ENCODE data around the gene FAM131B.

The FAM131B gene

DNA sequence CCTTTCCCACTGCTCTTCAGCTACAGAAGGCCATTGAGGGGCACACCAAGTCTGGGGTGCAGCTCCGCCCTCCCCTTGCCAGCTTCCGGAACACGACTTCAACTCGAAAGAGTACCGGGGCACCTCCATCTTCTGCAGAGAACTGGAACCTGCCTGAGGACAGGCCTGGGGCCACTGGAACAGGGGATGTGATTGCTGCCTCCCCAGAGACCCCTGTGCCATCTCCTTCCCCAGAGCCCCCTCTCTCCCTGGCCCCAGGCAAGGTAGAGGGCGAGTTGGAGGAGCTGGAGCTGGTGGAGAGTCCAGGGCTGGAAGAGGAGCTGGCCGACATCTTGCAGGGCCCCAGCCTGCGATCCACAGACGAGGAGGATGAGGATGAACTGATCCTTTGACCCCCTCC lies 10.9 kb downstream of the FAM131B start:
- DNase-seq = no peak
- Histone ChIP-seq H3K27ac (ENCODE audit: low read length, poor library complexity, severe bottlenecking) (no peak overlapping the region), H3K4ac (ENCODE audit: low read depth in 1 of 2, low read length in 2 of 2) (no peak overlapping the region), H2BK120ac (ENCODE audit: low read depth, low read length) (no peak overlapping the region), H4K91ac (ENCODE audit: low read length) (no peak overlapping the region), H3K9ac (ENCODE audit: low read length) (no peak overlapping the region), H3K23ac (ENCODE audit: low read length in 2 of 2) (no peak overlapping the region), H3K14ac (ENCODE audit: low read length in 2 of 2) (no peak overlapping the region), H2BK5ac (ENCODE audit: low read depth, low read length, poor library complexity, severe bottlenecking) (no peak overlapping the region), H3K27me3 (ENCODE audit: control insufficient read depth in 1 of 2, insufficient read depth in 1 of 2, low read length in 2 of 2) (peaks cover 27 to 56% of the 10 kb centered on the region in 2 experiments), H2BK15ac (ENCODE audit: low read depth, poor library complexity, severe bottlenecking) (no peak overlapping the region), H2AFZ (ENCODE audit: low read depth, low read length) (no peak overlapping the region), H3K18ac (ENCODE audit: low read depth in 1 of 2, low read length in 2 of 2) (no peak overlapping the region), H3K4me1 (ENCODE audit: control insufficient read depth, insufficient read depth, low read depth, low read length) (peaks cover 1% of the 10 kb centered on the region), H3K4me2 (ENCODE audit: low read length, poor library complexity, severe bottlenecking) (no peak overlapping the region), H3K36me3 (ENCODE audit: control insufficient read depth in 1 of 2, insufficient read depth in 2 of 2, low read depth in 1 of 2, low read length in 2 of 2) (peaks cover 0 to 11% of the 10 kb centered on the region in 2 experiments), H2AK5ac (ENCODE audit: low read length, severe bottlenecking) (no peak overlapping the region), H4K8ac (ENCODE audit: low read length) (no peak overlapping the region), H3K9me3 (ENCODE audit: control insufficient read depth, low read length) (no peaks in the 10 kb centered on the region), H3K4me3 (ENCODE audit: insufficient read depth in 1 of 2, low read depth in 1 of 2, low read length in 2 of 2) (no peak overlapping the region), H2BK12ac (ENCODE audit: low read length in 2 of 2) (no peak overlapping the region), H3K79me1 (replicated peaks; ENCODE audit: low read length, poor library complexity, severe bottlenecking) (no peaks in the 10 kb centered on the region)
- 92% methylated on average over 7 of the region's 9 CpGs for WGBS

DNA sequence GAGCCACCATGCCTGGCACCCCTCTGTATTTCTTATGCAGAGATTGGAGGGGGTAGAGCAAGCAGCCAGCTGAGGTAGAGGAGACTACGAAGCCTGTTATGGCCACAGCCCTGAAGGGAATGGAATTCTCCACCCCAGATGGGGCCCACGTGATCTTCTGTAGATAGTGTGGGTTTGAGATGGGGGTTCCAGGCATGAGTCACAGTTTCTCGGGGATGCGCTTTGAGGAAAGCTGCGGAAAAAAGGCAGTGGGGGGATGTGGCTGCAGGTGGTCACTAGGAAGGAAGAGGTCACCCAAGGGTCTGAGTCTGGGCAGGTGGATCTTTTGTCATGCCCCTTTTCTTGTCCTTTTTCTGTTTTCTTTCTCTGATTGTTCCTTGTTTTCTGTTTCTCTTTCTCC lies 11.5 kb downstream of the FAM131B start:
- Histone ChIP-seq H3K23ac (ENCODE audit: low read length in 2 of 2) (no peak overlapping the region), H4K91ac (ENCODE audit: low read length) (no peak overlapping the region), H3K79me1 (replicated peaks; ENCODE audit: low read length, poor library complexity, severe bottlenecking) (no peaks in the 10 kb centered on the region), H3K36me3 (ENCODE audit: control insufficient read depth in 1 of 2, insufficient read depth in 2 of 2, low read depth in 1 of 2, low read length in 2 of 2) (peaks cover 0 to 6% of the 10 kb centered on the region in 2 experiments), H3K14ac (ENCODE audit: low read length in 2 of 2) (no peak overlapping the region), H3K4me3 (ENCODE audit: insufficient read depth in 1 of 2, low read depth in 1 of 2, low read length in 2 of 2) (no peak overlapping the region), H3K9me3 (ENCODE audit: control insufficient read depth, low read length) (no peaks in the 10 kb centered on the region), H3K4ac (ENCODE audit: low read depth in 1 of 2, low read length in 2 of 2) (no peak overlapping the region), H2BK5ac (ENCODE audit: low read depth, low read length, poor library complexity, severe bottlenecking) (no peak overlapping the region), H3K4me2 (ENCODE audit: low read length, poor library complexity, severe bottlenecking) (no peak overlapping the region), H3K27ac (ENCODE audit: low read length, poor library complexity, severe bottlenecking) (no peak overlapping the region), H3K27me3 (ENCODE audit: control insufficient read depth in 1 of 2, insufficient read depth in 1 of 2, low read length in 2 of 2) (peaks cover 31 to 61% of the 10 kb centered on the region in 2 experiments), H3K18ac (ENCODE audit: low read depth in 1 of 2, low read length in 2 of 2) (no peak overlapping the region), H4K8ac (ENCODE audit: low read length) (no peak overlapping the region), H2BK15ac (ENCODE audit: low read depth, poor library complexity, severe bottlenecking) (no peak overlapping the region), H3K4me1 (ENCODE audit: control insufficient read depth, insufficient read depth, low read depth, low read length) (peaks cover 1% of the 10 kb centered on the region), H2AFZ (ENCODE audit: low read depth, low read length) (no peak overlapping the region), H2BK12ac (ENCODE audit: low read length in 2 of 2) (no peak overlapping the region), H3K9ac (ENCODE audit: low read length) (no peak overlapping the region), H2AK5ac (ENCODE audit: low read length, severe bottlenecking) (no peak overlapping the region), H2BK120ac (ENCODE audit: low read depth, low read length) (no peak overlapping the region)
- 64% methylated on average over 5 of the region's 5 CpGs for WGBS
- DNase-seq = no peak

- Histone ChIP-seq H3K27me3 (ENCODE audit: control insufficient read depth in 1 of 2, insufficient read depth in 1 of 2, low read length in 2 of 2) (peaks cover 43 to 46% of the 10 kb centered on the region in 2 experiments), H4K91ac (ENCODE audit: low read length) (no peak overlapping the region), H4K8ac (ENCODE audit: low read length) (no peak overlapping the region), H3K4me3 (ENCODE audit: insufficient read depth in 1 of 2, low read depth in 1 of 2, low read length in 2 of 2) (no peak overlapping the region), H2BK15ac (ENCODE audit: low read depth, poor library complexity, severe bottlenecking) (no peak overlapping the region), H3K9me3 (ENCODE audit: control insufficient read depth, low read length) (no peaks in the 10 kb centered on the region), H3K27ac (ENCODE audit: low read length, poor library complexity, severe bottlenecking) (no peak overlapping the region), H2BK12ac (ENCODE audit: low read length in 2 of 2) (no peak overlapping the region), H2BK120ac (ENCODE audit: low read depth, low read length) (no peak overlapping the region), H2BK5ac (ENCODE audit: low read depth, low read length, poor library complexity, severe bottlenecking) (no peak overlapping the region), H3K9ac (ENCODE audit: low read length) (no peak overlapping the region), H3K79me1 (replicated peaks; ENCODE audit: low read length, poor library complexity, severe bottlenecking) (no peaks in the 10 kb centered on the region), H2AFZ (ENCODE audit: low read depth, low read length) (no peak overlapping the region), H3K23ac (ENCODE audit: low read length in 2 of 2) (no peak overlapping the region), H3K4ac (ENCODE audit: low read depth in 1 of 2, low read length in 2 of 2) (no peak overlapping the region), H3K4me2 (ENCODE audit: low read length, poor library complexity, severe bottlenecking) (no peak overlapping the region), H2AK5ac (ENCODE audit: low read length, severe bottlenecking) (no peak overlapping the region), H3K14ac (ENCODE audit: low read length in 2 of 2) (no peak overlapping the region), H3K36me3 (ENCODE audit: control insufficient read depth in 1 of 2, insufficient read depth in 2 of 2, low read depth in 1 of 2, low read length in 2 of 2) (no peaks in the 10 kb centered on the region), H3K4me1 (ENCODE audit: control insufficient read depth, insufficient read depth, low read depth, low read length) (peaks cover 7% of the 10 kb centered on the region), H3K18ac (ENCODE audit: low read depth in 1 of 2, low read length in 2 of 2) (no peak overlapping the region)
- DNase-seq = no peak
- 89% methylated on average over 4 of the region's 5 CpGs for WGBS
Measured at GRCh38 chr7:143347950-143348349, 14.6 kb downstream of the FAM131B start.

- Histone ChIP-seq H2BK12ac (ENCODE audit: low read length in 2 of 2) (no peak overlapping the region), H3K9ac (ENCODE audit: low read length) (no peak overlapping the region), H2BK120ac (ENCODE audit: low read depth, low read length) (no peak overlapping the region), H3K4me3 (ENCODE audit: insufficient read depth in 1 of 2, low read depth in 1 of 2, low read length in 2 of 2) (no peak overlapping the region), H3K4me2 (ENCODE audit: low read length, poor library complexity, severe bottlenecking) (no peak overlapping the region), H3K27me3 (ENCODE audit: control insufficient read depth in 1 of 2, insufficient read depth in 1 of 2, low read length in 2 of 2) (peaks cover 43 to 45% of the 10 kb centered on the region in 2 experiments), H4K91ac (ENCODE audit: low read length) (no peak overlapping the region), H3K18ac (ENCODE audit: low read depth in 1 of 2, low read length in 2 of 2) (no peak overlapping the region), H2AK5ac (ENCODE audit: low read length, severe bottlenecking) (no peak overlapping the region), H3K27ac (ENCODE audit: low read length, poor library complexity, severe bottlenecking) (no peak overlapping the region), H2AFZ (ENCODE audit: low read depth, low read length) (no peak overlapping the region), H3K14ac (ENCODE audit: low read length in 2 of 2) (no peak overlapping the region), H3K4ac (ENCODE audit: low read depth in 1 of 2, low read length in 2 of 2) (no peak overlapping the region), H3K23ac (ENCODE audit: low read length in 2 of 2) (no peak overlapping the region), H2BK5ac (ENCODE audit: low read depth, low read length, poor library complexity, severe bottlenecking) (no peak overlapping the region), H2BK15ac (ENCODE audit: low read depth, poor library complexity, severe bottlenecking) (no peak overlapping the region), H4K8ac (ENCODE audit: low read length) (no peak overlapping the region), H3K36me3 (ENCODE audit: control insufficient read depth in 1 of 2, insufficient read depth in 2 of 2, low read depth in 1 of 2, low read length in 2 of 2) (no peaks in the 10 kb centered on the region), H3K4me1 (ENCODE audit: control insufficient read depth, insufficient read depth, low read depth, low read length) (peaks cover 5% of the 10 kb centered on the region), H3K9me3 (ENCODE audit: control insufficient read depth, low read length) (no peaks in the 10 kb centered on the region), H3K79me1 (replicated peaks; ENCODE audit: low read length, poor library complexity, severe bottlenecking) (no peaks in the 10 kb centered on the region)
- WGBS = 91% methylated on average over 4 of the region's 4 CpGs
- DNase-seq = no peak
Measured at GRCh38 chr7:143346018-143346417, 16.5 kb downstream of the FAM131B start.

Data from mesenchymal stem cell (in vitro differentiated cells and primary cell).